Fibroblast of pulmonary artery (primary cell): ENCODE results near the gene SMG1.
"Not testable (repeated sequence)": the region's sequence is repeated elsewhere in the genome, so short reads cannot be mapped to it uniquely, and the experiment has no call there.

Source experiments
- DNase-seq: peaks from one replicate; pipeline ENCODE4 v3.0.0-alpha.2; 2010; ENCODE audit warnings: low read depth
- H3K4me3 ChIP-seq: replicated peaks from 2 replicates; pipeline ENCODE4 v1.5.1; 2011; ENCODE audit warnings: low read depth, mild to moderate bottlenecking, control low read depth, low read length, moderate library complexity
- CTCF ChIP-seq: IDR thresholded peaks from 2 replicates; pipeline ENCODE4 v1.5.1; 2011; ENCODE audit warnings: mild to moderate bottlenecking, control low read depth, low read length, inconsistent platforms; ENCODE audit errors: missing control alignments

SMG1 gene

GRCh38 chr16:18958621-18959029, 32.4 kb upstream of the SMG1 start:
- H3K4me3 ChIP-seq, result no peak overlapping the region
- DNase-seq, result no peak
- no peak for TF ChIP-seq CTCF

- not testable (repeated sequence) for H3K4me3 ChIP-seq, DNase-seq
Observed at GRCh38 chr16:18956658-18957241, 30.5 kb upstream of the SMG1 start.

GRCh38 chr16:18955874-18956580, 29.8 kb upstream of the SMG1 start:
- H3K4me3 ChIP-seq, DNase-seq: not testable (repeated sequence)

- no peak for DNase-seq
- no peak for TF ChIP-seq CTCF
- no peak overlapping the region for H3K4me3 ChIP-seq
Observed at GRCh38 chr16:18953547-18953946, 27.3 kb upstream of the SMG1 start.

- H3K4me3 ChIP-seq, result no peak overlapping the region
- no peak for TF ChIP-seq CTCF
- no peak for DNase-seq
Observed at GRCh38 chr16:18950469-18951185, 24.4 kb upstream of the SMG1 start.

GRCh38 chr16:18948372-18949020, 22.3 kb upstream of the SMG1 start:
- no peak overlapping the region for H3K4me3 ChIP-seq
- no peak for DNase-seq
- TF ChIP-seq CTCF, result no peak

- no peak for DNase-seq
- no peak overlapping the region for H3K4me3 ChIP-seq
- no peak for TF ChIP-seq CTCF
Observed at GRCh38 chr16:18945233-18945632, 19.0 kb upstream of the SMG1 start.

GRCh38 chr16:18943414-18943813, 17.2 kb upstream of the SMG1 start:
- TF ChIP-seq CTCF, result no peak
- no peak for DNase-seq
- no peak overlapping the region for H3K4me3 ChIP-seq
